SHP77 treated with DMSO at 0.1 percent for 48 hours (cell line): ENCODE measurements around the gene RFPL1.
"Not testable (repeated sequence)": the region's sequence is repeated elsewhere in the genome, so short reads cannot be mapped to it uniquely, and the experiment has no call there.

Experiments used
- DNase-seq: peaks from one replicate; lab custom pipeline; 2025; lab: John Stamatoyannopoulos, UW

The RFPL1 gene

DNA sequence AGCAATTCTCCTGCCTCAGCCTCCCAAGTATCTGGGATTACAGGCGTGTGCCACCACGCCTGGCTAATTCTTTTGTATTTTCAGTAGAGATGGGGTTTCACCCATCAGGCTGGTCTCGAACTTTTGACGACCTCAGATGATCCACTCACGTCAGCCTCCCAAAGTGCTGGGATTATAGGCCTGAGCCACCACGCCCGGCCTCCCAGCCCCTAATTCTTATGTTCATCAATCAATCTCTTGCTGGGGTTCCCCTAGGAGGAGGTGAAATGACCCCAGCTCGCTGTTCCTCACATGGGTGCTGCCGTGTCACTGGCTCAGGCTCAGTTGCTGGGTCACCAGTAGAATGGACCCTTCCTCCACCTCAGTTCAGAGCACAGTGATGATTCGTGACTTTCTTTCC is at the start of gene RFPL1:
Gene RFPL1, plus strand, starts transcription at position 301 of the 400 bp plus-strand sequence.
- not testable (repeated sequence) for DNase-seq

DNA sequence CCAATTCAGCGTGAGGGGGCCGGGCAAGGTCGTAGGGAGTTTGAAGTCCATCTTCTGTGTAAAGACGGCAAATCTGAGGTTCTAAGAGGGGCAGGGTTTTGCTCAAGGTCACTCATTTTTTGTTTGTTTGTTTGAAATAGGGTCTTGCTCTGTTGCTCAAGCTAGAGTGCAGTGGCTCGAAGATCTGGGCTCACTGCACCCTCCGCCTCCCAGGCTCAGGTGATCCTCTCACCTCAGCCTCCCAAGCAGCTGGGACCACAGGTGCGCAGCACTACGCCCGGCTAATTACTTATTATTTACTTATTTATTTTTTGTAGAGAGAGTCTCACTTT is 49.7 kb upstream of the RFPL1 start:
- DNase-seq: no peak

DNA sequence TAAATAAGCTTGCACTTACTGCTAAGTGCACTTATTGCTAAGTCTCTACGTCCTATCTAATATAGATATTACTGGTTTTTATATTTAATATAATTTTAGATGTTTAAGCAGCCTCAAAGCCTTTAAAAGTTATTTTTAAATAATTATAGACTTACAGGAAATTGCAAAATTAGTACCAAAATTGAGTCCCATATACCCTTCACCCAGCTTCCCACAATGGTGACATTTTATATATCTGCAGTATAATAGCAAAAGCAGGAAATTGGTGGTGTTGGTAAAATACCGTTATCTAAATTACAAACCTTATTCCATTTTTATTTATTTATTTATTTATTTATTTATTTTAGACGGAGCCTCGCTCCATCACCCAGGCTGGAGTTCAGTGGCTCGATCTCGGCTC is 48.1 kb upstream of the RFPL1 start:
- DNase-seq: no peak

DNA sequence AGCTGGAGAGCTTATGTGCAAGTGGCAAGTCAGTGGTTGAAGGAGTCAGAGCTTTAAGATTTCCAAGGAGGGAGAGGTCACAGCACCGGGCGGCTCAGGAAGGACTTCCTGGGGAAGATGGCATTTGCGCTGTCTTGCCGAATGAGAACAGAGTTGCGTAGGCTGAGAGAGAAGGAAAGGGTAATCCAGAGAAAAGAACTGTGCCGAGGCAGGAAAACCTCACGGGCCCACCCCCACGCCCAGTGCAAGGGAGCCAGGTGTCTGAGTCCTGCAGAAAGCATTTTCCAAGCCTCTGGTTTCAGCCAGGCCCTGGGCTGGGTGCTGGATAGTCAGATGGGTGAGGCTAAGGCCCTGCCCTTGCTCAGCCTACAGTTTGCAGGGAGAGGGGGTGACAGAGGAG is 46.8 kb upstream of the RFPL1 start:
- DNase-seq: no peak

DNA sequence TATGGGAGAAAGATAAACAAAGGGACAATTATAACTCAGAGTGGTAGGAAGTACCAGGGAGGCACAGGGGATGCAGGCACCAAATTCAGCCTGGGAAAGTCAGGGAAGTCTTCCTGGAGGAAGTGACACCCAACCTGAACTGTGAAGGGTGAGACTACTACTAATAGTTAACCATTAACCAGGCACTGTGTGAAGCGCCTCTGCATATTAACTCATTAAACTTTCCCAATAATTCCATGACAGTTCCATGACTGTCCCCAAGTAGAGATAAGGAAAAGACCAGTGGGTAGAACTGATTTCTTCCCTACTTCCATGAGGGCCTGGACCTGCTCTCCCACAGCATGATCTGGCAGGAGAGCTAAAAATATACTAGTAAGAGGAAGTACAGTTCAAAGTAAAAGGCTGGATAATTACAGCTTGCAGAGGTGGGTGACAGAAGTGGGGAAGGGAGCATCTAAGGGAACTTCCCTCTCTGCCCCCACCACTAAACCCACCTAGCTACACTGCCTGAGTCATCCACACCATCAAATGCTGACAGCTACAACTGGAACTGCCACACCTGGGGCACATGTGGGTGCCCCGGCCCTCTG is 45.3 kb upstream of the RFPL1 start:
- no peak for DNase-seq

DNA sequence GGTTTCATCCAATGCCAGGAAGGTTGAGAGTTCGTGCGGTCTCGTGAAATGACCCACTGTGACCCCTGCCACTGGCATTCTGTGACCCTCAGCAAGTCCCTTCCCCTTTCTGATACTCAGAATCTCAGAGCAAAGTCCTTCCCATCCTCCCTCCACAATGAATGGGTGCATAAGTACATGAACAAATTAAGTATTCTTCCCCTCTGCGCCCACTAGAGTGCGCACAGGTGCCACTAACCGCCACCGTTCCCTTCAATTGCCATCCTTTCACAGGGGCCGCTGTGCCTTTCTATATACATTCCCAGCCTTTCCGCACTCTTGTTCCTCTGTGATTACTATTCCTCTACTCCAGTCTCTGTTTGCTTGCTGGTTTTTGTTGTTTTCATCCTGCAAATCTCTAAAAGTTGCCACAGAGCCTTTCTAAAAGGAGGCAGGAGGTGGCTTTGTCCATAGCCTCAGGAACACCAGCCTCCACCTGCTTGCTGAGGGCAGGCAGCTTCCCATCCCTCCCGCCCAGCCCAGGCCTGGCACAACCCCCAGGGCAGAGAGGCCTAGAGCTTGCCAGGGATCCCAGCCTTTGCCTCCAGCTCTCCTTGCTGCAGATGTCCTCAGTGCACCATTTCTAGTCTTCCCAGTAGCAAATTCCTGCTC is 43.3 kb upstream of the RFPL1 start:
- DNase-seq: peak; percentile 66

DNA sequence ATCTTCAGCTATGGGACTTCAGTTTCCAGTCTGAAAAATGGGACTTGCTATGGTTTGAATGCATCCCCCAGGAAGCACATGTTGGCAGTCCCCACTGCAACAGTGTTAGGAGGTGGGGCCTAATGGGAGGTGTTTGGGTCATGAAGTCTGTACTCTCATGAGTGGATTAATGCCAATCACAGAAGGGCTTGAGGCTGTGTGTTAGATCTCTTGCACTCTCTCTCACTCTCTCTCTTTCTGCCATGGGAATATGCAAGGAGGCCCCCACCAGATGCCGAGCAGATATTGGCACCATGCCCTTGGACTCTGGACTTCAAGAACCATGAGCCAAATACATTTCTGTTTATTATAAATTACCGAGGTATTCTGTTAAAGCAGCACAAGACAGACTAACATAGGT is 42.3 kb upstream of the RFPL1 start:
- DNase-seq: no peak

DNA sequence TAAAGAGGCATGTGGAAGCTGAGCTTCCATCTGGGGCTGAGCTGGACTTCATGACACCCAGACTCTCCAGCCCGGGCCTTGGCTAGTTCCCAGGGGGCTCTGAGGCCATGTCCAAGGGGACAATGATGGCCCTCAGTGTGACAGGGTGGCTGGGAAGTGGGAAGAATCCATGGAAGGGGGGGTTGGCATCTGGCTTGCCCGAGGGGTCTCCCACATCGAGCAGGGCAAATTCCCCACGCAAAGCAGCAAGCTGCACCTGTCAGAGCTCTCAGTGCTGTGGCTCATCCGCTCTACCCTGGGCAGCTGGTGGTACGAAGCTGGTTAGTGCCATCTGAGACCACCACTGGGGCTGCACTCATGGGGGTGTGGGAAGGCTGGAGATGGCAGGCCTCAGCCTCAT is 40.6 kb upstream of the RFPL1 start:
- DNase-seq: no peak

DNA sequence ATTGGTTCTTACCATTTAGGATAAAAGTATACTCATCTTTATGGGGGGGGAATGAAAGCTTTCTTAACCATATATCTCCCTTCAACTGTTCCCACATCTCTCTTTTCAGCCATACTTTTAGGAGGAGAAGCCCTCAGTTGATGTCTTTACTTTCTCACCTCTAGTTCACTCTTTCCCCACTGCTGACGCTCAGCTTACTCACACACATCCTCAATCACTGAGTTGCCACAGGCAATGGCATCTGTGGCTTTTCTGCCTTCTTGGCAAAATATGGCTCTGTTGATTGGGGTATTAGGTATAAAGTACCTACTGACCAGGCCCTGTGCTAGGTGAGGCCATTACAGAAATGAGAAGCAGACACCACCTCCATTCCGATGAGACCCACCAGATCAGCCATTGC is 37.8 kb upstream of the RFPL1 start:
- DNase-seq: no peak

DNA sequence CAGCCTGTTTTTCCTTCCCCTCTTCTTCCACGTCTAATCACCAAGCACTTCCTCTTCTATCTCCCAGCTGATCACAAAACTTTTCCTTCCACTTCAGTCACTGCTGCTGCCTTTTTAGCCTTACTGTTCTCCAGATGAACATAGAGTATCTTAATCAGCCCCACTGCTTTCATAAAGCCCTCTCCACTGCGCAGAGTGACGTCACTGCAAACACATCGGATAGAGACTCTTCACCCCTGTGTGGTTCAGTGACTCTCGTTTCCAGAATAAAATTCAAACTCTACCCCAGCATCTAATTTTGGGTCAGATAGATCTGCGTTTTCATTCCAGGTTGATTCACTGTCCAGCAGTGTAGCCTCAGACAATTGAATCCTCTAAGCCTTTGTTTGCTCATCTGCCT is 36.8 kb upstream of the RFPL1 start:
- peak; percentile 48 for DNase-seq

DNA sequence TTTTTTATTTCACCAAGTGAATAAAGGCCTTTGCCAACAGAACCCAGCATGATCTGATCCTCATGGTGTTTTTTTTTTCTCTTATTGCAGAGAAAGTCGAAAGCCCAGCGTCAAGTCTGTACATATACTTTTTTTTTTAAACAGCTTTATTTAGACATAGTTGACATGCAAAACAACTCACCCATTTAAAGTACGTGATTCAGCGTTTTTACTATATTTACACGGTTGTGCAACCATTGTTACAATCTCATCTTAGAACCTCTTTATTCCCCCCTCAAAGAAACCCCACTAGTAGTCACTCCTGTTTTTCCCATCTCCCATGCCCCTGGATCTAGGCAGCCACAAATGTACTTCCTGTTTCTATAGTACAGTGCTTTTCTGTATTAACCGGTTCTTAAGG is 29.4 kb upstream of the RFPL1 start:
- no peak for DNase-seq

DNA sequence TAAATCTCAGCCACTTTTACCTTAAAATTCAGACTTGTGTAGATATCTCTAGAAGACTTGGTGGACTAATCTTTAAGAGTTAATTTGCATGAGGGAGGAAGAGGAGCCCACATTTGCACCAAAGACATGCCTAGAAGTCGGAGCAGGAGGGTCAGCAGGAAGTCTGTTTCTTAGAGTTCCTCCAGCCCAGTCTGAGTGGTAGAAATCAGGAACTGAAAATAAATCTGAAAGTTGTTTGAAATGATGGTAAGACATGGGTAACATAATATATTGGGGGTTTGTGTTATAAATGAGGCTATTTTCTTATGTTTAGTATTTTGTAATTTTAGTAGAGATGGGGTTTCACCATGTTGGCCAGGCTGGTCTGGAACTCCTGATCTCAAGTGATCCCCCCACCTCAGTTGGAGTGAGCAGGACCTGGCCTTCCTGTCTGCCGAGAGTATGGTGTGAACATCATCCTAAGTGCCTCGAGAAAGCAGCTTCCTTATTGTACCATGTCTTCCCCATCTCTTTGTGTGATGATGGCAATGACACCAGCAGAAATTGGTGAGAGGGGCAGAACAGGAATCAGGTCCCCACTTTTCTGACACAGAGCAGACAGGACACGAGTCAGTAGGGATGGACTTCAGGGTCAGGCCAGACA is 26.7 kb upstream of the RFPL1 start:
- not testable (repeated sequence) for DNase-seq

DNA sequence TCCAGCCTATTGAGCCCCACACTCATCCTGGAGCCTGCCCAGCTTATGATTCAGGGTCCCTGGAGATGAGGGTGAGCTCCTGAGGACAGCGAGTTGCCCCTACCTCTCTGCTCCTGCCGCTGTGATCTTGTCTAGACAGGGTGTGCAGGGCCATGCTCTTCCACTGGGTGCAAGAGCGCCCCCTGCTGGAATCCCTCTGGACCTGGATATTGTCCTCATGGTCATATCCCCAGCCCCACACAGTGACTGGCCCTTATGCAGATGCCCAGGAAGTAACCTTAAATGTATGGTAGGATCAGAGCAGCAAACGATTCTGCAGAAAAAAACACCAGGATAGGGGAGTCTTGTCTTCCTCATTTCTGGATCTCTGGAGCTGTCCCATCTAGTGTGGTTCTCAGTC is 25.6 kb upstream of the RFPL1 start:
- not testable (repeated sequence) for DNase-seq

DNA sequence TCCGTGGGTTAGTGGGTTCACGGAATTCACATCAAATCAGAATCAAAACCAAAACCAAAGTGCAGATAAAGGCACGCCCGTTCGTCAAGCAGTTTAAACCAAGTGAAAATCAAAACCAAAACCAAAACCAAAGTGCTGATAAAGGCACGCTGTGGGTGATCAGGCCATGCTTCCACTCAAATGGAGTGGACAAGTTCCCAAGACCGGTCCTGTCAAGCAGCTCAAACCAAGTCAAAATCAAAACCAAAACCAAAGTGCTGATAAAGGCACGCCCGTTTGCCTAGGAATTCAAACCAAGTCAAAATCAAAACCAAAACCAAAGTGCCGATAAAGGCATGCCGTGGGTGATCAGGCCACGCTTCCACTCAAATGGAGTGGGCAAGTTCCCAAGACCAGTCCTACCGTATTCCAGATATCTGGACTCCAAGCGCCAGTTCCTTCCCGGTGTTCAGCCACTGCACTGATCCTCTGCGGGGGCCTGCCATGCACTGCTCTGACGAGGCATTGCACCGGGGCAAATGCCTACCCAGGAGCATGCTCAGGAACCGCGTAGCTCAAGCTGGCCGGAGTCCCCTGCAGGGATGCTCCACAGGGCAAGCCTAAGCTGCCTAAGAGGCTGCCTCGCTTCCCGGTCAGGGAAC is 23.3 kb upstream of the RFPL1 start:
- not testable (repeated sequence) for DNase-seq

DNA sequence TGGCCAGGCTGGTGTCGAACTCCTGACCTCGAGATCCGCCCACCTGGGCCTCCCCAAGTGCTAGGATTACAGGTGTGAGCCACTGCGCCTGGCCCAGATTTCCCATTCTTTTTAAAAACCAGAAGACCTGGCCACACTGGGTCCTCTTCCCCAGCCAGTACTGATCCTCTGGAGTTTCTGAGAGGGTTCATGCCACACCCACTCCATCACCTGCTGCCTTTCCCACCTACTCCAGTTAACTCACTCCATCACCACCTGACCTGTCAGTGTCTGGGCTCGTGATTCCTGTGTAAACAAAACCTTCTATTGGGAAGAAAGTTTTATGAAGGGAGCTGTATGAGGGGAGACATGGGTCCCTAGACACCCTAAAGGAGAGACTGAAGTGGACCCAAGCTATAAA is 19.7 kb upstream of the RFPL1 start:
- DNase-seq: not testable (repeated sequence)

DNA sequence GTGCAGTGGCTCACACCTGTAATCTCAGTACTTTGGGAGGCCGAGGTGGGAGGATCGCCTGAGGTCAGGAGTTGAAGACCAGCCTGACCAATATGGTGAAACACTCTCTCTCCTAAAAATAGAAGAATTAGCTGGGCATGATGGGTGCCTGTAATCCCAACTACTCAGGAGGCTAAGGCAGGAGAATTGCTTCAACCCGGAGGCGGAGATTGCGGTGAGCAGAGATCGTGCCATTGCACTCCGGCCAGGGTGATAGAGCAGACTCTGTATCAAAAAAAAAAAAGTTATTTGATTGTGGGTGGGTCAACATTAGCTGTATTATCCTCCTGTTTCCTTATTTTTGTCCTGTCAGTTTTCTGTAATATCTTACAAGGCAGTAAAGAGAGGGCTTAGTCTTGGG is 11.9 kb upstream of the RFPL1 start:
- no peak for DNase-seq

DNA sequence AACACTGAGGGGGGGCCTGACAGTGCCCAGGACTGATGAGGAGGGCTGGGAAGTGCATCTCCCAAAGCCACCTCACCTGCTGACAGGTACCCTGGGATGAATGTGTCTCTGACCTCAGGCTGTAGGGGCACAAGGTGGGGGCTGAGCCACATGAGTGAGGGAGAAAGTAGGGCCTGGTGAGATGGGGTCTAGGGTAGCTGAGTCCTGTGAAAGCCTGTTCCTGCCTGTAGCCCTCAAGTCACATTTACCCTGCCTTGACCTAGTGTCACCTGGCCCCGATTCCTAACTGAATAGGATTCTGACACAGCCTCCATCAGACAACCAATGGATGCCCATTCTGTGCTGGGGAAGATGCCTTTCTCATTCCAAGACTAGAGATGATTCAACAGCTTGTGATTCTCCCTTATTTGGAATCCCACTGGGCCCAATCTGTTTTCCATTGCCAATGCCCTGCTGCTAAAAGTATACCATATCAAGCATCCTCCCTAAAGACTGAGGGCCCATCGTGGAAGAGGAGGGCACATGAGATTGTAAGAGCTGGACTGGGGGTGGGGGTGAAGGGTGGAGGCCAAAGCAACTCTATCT is 11.1 kb upstream of the RFPL1 start:
- no peak for DNase-seq

DNA sequence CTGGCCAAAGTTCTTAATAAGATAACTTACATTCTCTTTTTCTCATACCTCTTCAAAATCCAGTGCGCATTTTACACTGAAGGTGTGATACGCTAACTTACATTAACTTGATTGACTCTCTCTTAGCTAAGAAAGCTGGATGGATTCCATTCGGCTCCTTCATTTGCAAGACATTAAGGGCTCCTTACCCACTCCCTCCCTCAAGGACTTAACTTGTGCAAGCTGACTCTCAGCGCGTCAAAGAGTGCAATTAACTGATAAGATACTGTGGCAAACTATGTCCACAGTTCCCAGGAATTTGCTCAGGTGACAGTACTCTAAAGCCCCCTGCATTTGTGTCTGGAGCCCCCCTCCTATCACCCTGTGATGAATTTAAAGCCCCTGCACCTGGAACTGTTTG is 6.4 kb upstream of the RFPL1 start:
- no peak for DNase-seq

DNA sequence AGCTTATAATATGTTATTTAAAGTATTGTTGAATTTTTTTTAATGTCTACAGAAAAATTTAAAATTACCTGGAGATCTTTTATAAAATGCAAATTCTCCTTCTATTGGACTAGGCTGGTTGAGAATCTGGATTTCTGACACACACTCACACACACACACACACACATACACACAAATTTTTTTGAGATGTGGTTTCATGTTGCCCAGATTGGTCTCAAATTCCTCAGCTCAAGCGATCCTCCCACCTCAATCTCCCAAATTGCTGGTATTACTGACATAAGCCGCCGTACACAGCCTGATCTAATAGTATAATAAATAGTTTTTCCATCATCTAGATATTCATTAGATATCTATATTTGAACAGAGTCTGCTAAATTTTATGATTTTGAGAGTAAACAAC is 4.5 kb upstream of the RFPL1 start:
- no peak for DNase-seq

DNA sequence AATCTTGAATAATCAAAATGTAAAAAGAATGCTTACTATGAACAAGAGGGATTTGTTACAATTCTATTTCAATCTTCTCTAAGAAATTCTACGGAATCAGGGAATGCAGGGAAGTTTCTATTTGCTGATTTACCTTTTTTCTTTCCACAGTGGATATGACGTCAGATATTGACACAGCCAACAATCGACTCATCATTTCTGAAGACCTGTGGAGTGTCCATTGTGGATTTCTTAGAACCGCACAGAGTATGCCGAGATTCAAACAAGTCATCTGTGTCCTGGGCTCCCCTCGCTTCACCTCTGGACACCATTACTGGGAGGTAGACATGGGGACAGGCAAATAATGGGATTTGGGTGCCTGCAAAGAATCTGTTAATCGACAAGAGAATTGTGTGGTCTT is 4.1 kb upstream of the RFPL1 start:
- DNase-seq: no peak

DNA sequence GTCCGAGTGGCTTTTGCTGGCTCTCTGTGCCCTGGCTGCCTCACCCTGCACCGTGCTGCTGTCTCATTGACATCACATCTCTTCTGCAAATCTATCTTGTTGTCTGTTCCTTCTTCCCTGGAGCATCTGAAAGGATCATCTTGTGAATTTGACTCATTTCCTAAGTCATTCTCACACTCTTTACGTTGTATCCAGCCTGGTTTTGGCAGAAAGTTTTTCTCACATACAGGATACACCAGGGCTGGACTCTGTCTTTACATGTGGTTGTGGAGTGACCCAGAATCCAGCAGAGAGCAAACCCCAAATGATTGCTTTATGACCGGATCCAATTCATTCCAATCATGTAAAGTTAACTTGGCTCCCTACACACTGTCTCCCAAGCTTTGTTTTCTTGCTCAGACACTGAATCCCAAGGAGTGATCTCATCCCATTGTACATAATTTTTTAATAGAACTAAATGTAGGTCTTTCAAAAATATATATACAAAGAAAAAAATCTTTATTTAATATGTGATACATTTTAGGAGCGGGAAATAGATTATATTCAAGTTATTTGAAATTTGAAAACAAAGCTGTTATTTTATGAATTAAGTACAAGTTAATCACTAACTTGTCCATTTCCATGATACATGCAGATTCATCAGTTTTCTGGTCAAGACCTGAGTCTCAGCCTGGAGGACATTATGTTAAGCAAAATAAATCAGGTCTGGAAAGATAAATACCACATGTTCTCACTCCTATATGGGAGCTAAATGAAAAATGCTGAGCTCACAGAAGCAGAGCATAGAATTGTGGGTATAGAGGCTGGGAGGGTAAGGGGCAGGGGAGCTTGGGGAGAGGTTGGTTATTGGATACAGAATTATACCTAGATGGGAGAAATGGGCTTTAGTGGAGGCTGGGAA is 2.9 kb upstream of the RFPL1 start:
- no peak for DNase-seq

DNA sequence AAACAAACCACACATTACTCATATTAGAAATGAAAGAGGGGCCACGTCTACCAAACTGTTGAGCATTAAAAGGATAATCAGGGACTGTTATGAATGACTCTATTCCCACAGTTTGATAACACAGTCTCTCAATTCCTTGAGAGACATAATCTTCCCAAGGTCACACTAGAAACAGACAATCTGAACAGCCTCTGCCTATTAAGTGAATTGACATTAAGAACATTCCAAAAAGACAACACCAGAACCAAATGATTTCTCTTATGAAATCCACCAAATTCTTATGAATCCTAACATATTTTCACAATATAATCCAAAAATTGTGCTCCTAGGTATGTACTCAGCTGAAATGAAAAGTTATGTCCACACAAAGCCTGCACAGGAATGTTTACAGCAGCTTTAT is 4.6 kb downstream of the RFPL1 start:
- DNase-seq: no peak
